HepG2 (cell line): ENCODE results near the gene WNT5A. TPM values are rescaled to one million over a fixed set of nuclear protein-coding genes. Genes with fewer than 3 reads are reported as not detected.

Source experiments
- ATAC-seq: fragments of 200-7000 bp; cut with Tn5 transposase; 3 replicates; pipeline ENCODE4 v1.9.1; 2020; ENCODE audit warnings: mild to moderate bottlenecking, moderate library complexity
- BruUV-seq: library from RNA; stranded (reverse); fragments of 400-500 nt; replicated peaks from 2 replicates; lab custom pipeline; 2021; lab: Mats Ljungman, UMichigan
- CTCF ChIA-PET: fragments of 300-600 bp; formaldehyde crosslinking; extraction: SDS; loops from one replicate; lab custom pipeline; 2021; ENCODE audit warnings: low total read pairs, inconsistent platforms, low intra/inter-chr PET ratio; lab: Yijun Ruan, JAX
- POLR2A ChIA-PET: fragments of 350-600 bp; sonication (Branson Sonifier 250); formaldehyde crosslinking; loops from one replicate; lab custom pipeline; 2020; ENCODE audit warnings: antibody characterized with exemption, inconsistent platforms; lab: Yijun Ruan, JAX
- DNase-seq: peaks from one replicate; pipeline ENCODE4 v3.0.0-alpha.2; 2015; ENCODE audit warnings: low spot score
- FAIRE-seq: peaks from 3 replicates; lab custom pipeline; 2011; peaks lifted over from hg19 to GRCh38; lab: Jason Lieb, UNC
- H2AFZ ChIP-seq: one replicate; pipeline ENCODE4 v1.6.1; 2011; ENCODE audit warnings: low read length, inconsistent platforms
- H3K27ac ChIP-seq: fragments of 300-600 bp; 3 replicates; pipeline ENCODE4 v1.8.0; 2011; ENCODE audit warnings: mixed run types, mild to moderate bottlenecking, mixed read lengths, low read length, inconsistent platforms; ENCODE audit not compliant: insufficient read depth; ENCODE audit errors: extremely low read length
- H3K27me3 ChIP-seq, 2 experiments: fragments of 200-600 bp in 1 of 2; 2 replicates in 1 of 2; 3 replicates in 1 of 2; pipeline versions ENCODE4 v1.6.0 to v1.8.0; 2011; ENCODE audit warnings: low read length in 2 of 2, mild to moderate bottlenecking in 2 of 2, moderate library complexity in 2 of 2, inconsistent platforms in 1 of 2; ENCODE audit not compliant: insufficient read depth in 2 of 2, control insufficient read depth in 1 of 2
- H3K36me3 ChIP-seq, 2 experiments: fragments of 200-600 bp in 1 of 2; replicated peaks in 1 of 2; 2 replicates in 1 of 2; 3 replicates in 1 of 2; pipeline versions ENCODE4 v1.5.1 to v1.8.0; 2011; ENCODE audit warnings: low read length in 2 of 2, inconsistent platforms in 1 of 2; ENCODE audit not compliant: insufficient read depth in 2 of 2, control insufficient read depth in 1 of 2
- H3K4me1 ChIP-seq: 2 replicates; pipeline ENCODE4 v1.5.1; 2012; ENCODE audit warnings: low read length, inconsistent platforms; ENCODE audit not compliant: insufficient read depth
- H3K4me2 ChIP-seq: 2 replicates; pipeline ENCODE4 v1.6.0; 2011; ENCODE audit warnings: low read depth, low read length, inconsistent platforms
- H3K4me3 ChIP-seq, 3 experiments: fragments of 200-600 bp in 1 of 3; sonication (generic), shearing (Covaris generic) in 1 of 3; replicated peaks in 1 of 3; 2 replicates each; pipeline ENCODE4 v1.5.1; 2011 to 2016; ENCODE audit warnings: low read length in 3 of 3, inconsistent platforms in 2 of 3, low read depth in 2 of 3, mild to moderate bottlenecking in 2 of 3, control low read depth in 1 of 3, mixed read lengths in 1 of 3; ENCODE audit not compliant: insufficient read depth in 1 of 3
- H3K79me2 ChIP-seq: one replicate; pipeline ENCODE4 v1.6.1; 2011; ENCODE audit warnings: low read length, inconsistent platforms; ENCODE audit not compliant: insufficient read depth
- H3K9ac ChIP-seq: 2 replicates; pipeline ENCODE4 v1.6.0; 2011; ENCODE audit warnings: mild to moderate bottlenecking, low read depth, low read length, inconsistent platforms; ENCODE audit not compliant: insufficient read depth
- H3K9me3 ChIP-seq: 2 replicates; pipeline ENCODE4 v1.5.1; 2012; ENCODE audit warnings: mild to moderate bottlenecking, low read length
- H4K20me1 ChIP-seq: 2 replicates; pipeline ENCODE4 v1.6.0; 2011; ENCODE audit warnings: inconsistent platforms, mild to moderate bottlenecking, low read length, moderate library complexity; ENCODE audit not compliant: insufficient read depth
- ARNT2 ChIP-seq: sonication (generic); formaldehyde crosslinking; IDR thresholded peaks from 2 replicates; pipeline ENCODE4 v1.8.0; 2022; ENCODE audit warnings: mild to moderate bottlenecking, low read depth, missing genetic modification reagents, moderate library complexity
- ATF5 ChIP-seq: sonication (generic); formaldehyde crosslinking; IDR thresholded peaks from 2 replicates; pipeline ENCODE4 v1.4.0; 2020; ENCODE audit warnings: mild to moderate bottlenecking, low read depth, missing genetic modification reagents
- CSRNP1 ChIP-seq: sonication (generic); formaldehyde crosslinking; IDR thresholded peaks from 2 replicates; pipeline ENCODE4 v1.8.1; 2023; ENCODE audit warnings: mild to moderate bottlenecking, missing genetic modification reagents
- HCFC1 ChIP-seq: fragments of 150-350 bp; IDR thresholded peaks from 2 replicates; pipeline ENCODE4 v1.6.1; 2014; ENCODE audit warnings: low read depth, low read length
- KAT8 ChIP-seq: IDR thresholded peaks from 2 replicates; pipeline ENCODE4 v1.6.1; 2016; ENCODE audit warnings: missing genetic modification reagents, missing compliant biosample characterization
- PHF21A ChIP-seq: sonication (generic); formaldehyde crosslinking; IDR thresholded peaks from 2 replicates; pipeline ENCODE4 v1.5.0; 2020; ENCODE audit warnings: mild to moderate bottlenecking, missing genetic modification reagents
- PLRG1 ChIP-seq: fragments of 450-650 bp; conservative IDR thresholded peaks from 2 replicates; pipeline ENCODE4 v1.6.1; 2016
- SALL1 ChIP-seq: sonication (generic); formaldehyde crosslinking; IDR thresholded peaks from 2 replicates; pipeline ENCODE4 v1.8.0; 2022; ENCODE audit warnings: mild to moderate bottlenecking, missing genetic modification reagents
- ZNF20 ChIP-seq: sonication (generic); formaldehyde crosslinking; IDR thresholded peaks from 2 replicates; pipeline ENCODE4 v1.4.0; 2020; ENCODE audit warnings: mild to moderate bottlenecking, moderate library complexity, missing genetic modification reagents
- ZNF33A ChIP-seq: sonication (generic); formaldehyde crosslinking; IDR thresholded peaks from 2 replicates; pipeline ENCODE4 v1.5.1; 2020; ENCODE audit warnings: missing genetic modification reagents, mild to moderate bottlenecking, moderate library complexity, borderline replicate concordance
- ZNF44 ChIP-seq: sonication (generic); formaldehyde crosslinking; IDR thresholded peaks from 2 replicates; pipeline ENCODE4 v1.5.1; 2020; ENCODE audit warnings: mild to moderate bottlenecking, missing genetic modification reagents
- ZNF589 ChIP-seq: sonication (generic); formaldehyde crosslinking; conservative IDR thresholded peaks from 2 replicates; pipeline ENCODE4 v1.8.0; 2022; ENCODE audit warnings: mild to moderate bottlenecking, moderate library complexity, missing genetic modification reagents
- WGBS: methylation state at CpG from one replicate; pipeline ENCODE4 v1.1.6; 2017; ENCODE audit warnings: low lambda C conversion rate; 5-methylcytosine and 5-hydroxymethylcytosine counted together
- in situ Hi-C: cut with HindIII; loops from 2 replicates; pipeline ENCODE4 v1.10.0; 2017; ENCODE audit warnings: low pct_unique_long_range_greater_than_20kb; ENCODE audit not compliant: extremely low pct_ligation_motif_present
- intact Hi-C: fragments of 100-400 bp; cut with micrococcal nuclease; formaldehyde crosslinking; loops from one replicate; pipeline ENCODE4 v1.10.0; 2022; ENCODE audit not compliant: unreplicated experiment
- polyA plus RNA-seq, 8 experiments: library from polyadenylated mRNA; depleted of rRNA in 3 of 8; stranded (reverse) in 7 of 8; unstranded in 1 of 8; fragments of >200 nt; fragmentation: Illumina TruSeq in 4 of 8; extraction: Trizol in 4 of 8; gene quantifications; 2 replicates each; pipeline versions ENCODE4 v1.2.1 to v1.2.3, GENCODE V29; 2011 to 2016; ENCODE audit warnings: low read depth in 4 of 8, missing spikeins in 1 of 8, mixed read lengths in 1 of 8; ENCODE audit not compliant: insufficient read depth in 1 of 8
- total RNA-seq, 5 experiments: library from RNA; depleted of rRNA; stranded (reverse); fragments of >200 nt; fragmentation: Illumina TruSeq; extraction: Trizol; gene quantifications; 2 replicates each; pipeline ENCODE4 v1.2.3, GENCODE V29; 2016; ENCODE audit warnings: low read depth in 1 of 5
- TF ChIP-seq, protein P1 (sequence below): sonication (generic); formaldehyde crosslinking; IDR thresholded peaks from 2 replicates; pipeline ENCODE4 v1.4.0; 2020; ENCODE audit warnings: mild to moderate bottlenecking, missing genetic modification reagents, borderline replicate concordance

WNT5A gene
- total and polyA plus RNA-seq, 2 of the 13 experiments (the other 11 are each of a cell fraction or from before 2014, with no cell fraction given) = not detected

DNA sequence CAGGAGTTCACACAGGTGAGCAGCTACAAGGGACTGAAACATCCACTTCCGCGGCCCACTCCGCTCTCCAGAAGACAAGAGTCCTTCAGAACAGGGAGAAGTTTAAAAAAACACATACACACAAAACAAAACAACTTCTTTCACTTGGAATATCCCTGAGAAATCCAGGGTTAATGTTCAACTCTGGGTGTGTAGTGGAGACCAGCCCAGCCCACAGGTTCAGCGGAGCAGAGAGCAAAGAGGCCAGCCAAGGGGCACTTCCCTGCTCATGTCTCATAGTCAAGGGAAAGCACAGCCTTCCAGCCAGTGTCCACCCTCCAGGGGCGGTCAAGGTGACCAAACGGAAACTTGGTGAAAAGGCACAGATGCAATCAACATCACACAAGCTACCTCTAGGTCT is 41.6 kb downstream of the WNT5A start (continued):
- TF ChIP-seq CSRNP1 (CRISPR knock-in tag) = no peak
- TF ChIP-seq SALL1 (CRISPR knock-in tag) = peak; percentile 37; the same call in 1 of the 2 replicates
- TF ChIP-seq KAT8 (CRISPR knock-in tag) = no peak
- TF ChIP-seq ATF5 (CRISPR knock-in tag) = no peak
- no peak for TF ChIP-seq ZNF20 (CRISPR knock-in tag)
- TF ChIP-seq ARNT2 = no peak
- no peak for TF ChIP-seq PLRG1
- 0 out of 2 replicates have a peak, but pooled peaks have one; percentile 27 for TF ChIP-seq PHF21A (CRISPR knock-in tag)
- no peak for TF ChIP-seq ZNF589 (CRISPR knock-in tag)
- TF ChIP-seq, protein P1, sequence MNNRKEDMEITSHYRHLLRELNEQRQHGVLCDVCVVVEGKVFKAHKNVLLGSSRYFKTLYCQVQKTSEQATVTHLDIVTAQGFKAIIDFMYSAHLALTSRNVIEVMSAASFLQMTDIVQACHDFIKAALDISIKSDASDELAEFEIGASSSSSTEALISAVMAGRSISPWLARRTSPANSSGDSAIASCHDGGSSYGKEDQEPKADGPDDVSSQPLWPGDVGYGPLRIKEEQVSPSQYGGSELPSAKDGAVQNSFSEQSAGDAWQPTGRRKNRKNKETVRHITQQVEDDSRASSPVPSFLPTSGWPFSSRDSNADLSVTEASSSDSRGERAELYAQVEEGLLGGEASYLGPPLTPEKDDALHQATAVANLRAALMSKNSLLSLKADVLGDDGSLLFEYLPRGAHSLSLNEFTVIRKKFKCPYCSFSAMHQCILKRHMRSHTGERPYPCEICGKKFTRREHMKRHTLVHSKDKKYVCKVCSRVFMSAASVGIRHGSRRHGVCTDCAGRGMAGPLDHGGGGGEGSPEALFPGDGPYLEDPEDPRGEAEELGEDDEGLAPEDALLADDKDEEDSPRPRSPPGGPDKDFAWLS (CRISPR knock-in tag) = no peak

DNA sequence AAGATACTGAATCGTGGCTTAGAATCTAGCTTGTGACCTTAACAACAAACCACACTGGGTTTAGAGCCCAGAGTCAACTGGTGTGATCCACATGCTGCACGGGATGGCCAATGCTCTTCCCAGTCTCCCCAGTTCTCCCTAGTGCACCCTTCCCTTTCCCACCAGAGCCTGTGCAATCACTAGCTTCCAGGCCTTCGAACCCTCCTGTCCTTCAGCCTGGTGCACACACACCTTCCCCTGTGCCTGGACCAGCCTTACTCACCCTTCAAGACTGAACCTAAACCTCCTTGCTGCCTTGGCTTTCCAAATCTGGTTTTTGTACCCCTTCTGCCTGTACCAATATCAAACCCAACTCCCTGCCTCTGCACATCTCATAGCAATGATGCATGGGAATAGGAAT is 43.8 kb downstream of the WNT5A start:
- no peaks in the 10 kb centered on the region for H3K79me2 ChIP-seq
- H2AFZ ChIP-seq = no peak overlapping the region
- no peak overlapping the region for H3K4me2 ChIP-seq
- CTCF ChIA-PET = no interaction called here
- intact Hi-C loops = no loop called here
- H4K20me1 ChIP-seq = no peaks in the 10 kb centered on the region
- TF ChIP-seq ZNF44 (CRISPR knock-in tag) = no peak
- TF ChIP-seq ZNF33A (CRISPR knock-in tag) = no peak
- TF ChIP-seq HCFC1 = no peak
- H3K27ac ChIP-seq = no peak overlapping the region
- H3K9me3 ChIP-seq = no peaks in the 10 kb centered on the region
- peaks cover 9% of the 10 kb centered on the region for H3K4me1 ChIP-seq
- DNase-seq (no peak), ATAC-seq (no peak), FAIRE-seq (no peak)
- POLR2A ChIA-PET = no interaction called here
- 0% methylated on average over 2 of the region's 3 CpGs for WGBS
- in situ Hi-C loops = no loop called here
- BruUV-seq = no TSS peak
- H3K27me3 ChIP-seq = no peaks in the 10 kb centered on the region
- no peaks in the 10 kb centered on the region for H3K36me3 ChIP-seq
- no peak overlapping the region for H3K9ac ChIP-seq
- H3K4me3 ChIP-seq = no peak overlapping the region
